GM13977 (cell line): ENCODE results near the gene MYH14.
A peak's percentile ranks its signal among the peaks of the same experiment; 100 is the strongest.

Experiments
- DNase-seq: peaks from one replicate; pipeline ENCODE4 v3.0.0; 2012; ENCODE audit warnings: low spot score
- CTCF ChIP-seq: IDR thresholded peaks from 2 replicates; pipeline ENCODE4 v1.5.1; 2012; ENCODE audit warnings: mild to moderate bottlenecking, control low read depth; ENCODE audit not compliant: insufficient read depth; ENCODE audit errors: extremely low read depth, missing control alignments
- in situ Hi-C: fragments of 300-500 bp; cut with MboI; formaldehyde crosslinking; loops from one replicate; pipeline ENCODE4 v1.12.0; 2022; ENCODE audit warnings: low sequenced_read_pairs, low pct_unique_long_range_greater_than_20kb, mixed read lengths, inconsistent platforms; ENCODE audit not compliant: unreplicated experiment

The MYH14 gene

GRCh38 chr19:50325310-50326100, 122.1 kb downstream of the MYH14 start:
- peak; percentile 98 for DNase-seq
- in situ Hi-C loops, result no loop called here
- no peak for TF ChIP-seq CTCF

- no peak for TF ChIP-seq CTCF
- no peak for DNase-seq
- in situ Hi-C loops, result no loop called here
These were observed 122.8 kb downstream of the MYH14 start for GRCh38 chr19:50326101-50326664.

- no peak for TF ChIP-seq CTCF
- in situ Hi-C loops, result no loop called here
- DNase-seq, result peak; percentile 21
These were observed 123.6 kb downstream of the MYH14 start for GRCh38 chr19:50327013-50327412.

- in situ Hi-C loops, result no loop called here
- TF ChIP-seq CTCF, result no peak
- DNase-seq, result peak; percentile 8
These were observed 124.2 kb downstream of the MYH14 start for GRCh38 chr19:50327461-50328223.

GRCh38 chr19:50328224-50328872, 124.9 kb downstream of the MYH14 start:
- in situ Hi-C loops, result no loop called here
- DNase-seq, result peak; percentile 66

More at GRCh38 chr19:50328224-50328872, 124.9 kb downstream of the MYH14 start:
- peak; percentile 74 for TF ChIP-seq CTCF
